ENCODE measurements around the gene HAGHL. TPM values are rescaled to one million over a fixed set of nuclear protein-coding genes. Genes with fewer than 3 reads are reported as not detected.

The HAGHL gene
- total and polyA plus RNA-seq, 9 donors: 2.6 to 25.7 (median 3.4) TPM; not detected in 1

GRCh38 chr16:761625-762513 is 35.0 kb downstream of the HAGHL start:
- Histone ChIP-seq H3K27me3 (no peaks in the 10 kb centered on the region), H3K4me1 (ENCODE audit: insufficient read depth) (no peaks in the 10 kb centered on the region), H3K27ac (no peak overlapping the region), H3K9me3 (no peaks in the 10 kb centered on the region), H3K36me3 (no peaks in the 10 kb centered on the region), H3K4me3 (no peak overlapping the region)
- TF ChIP-seq POLR2A (IDR thresholded peaks at IDR 0.05) (no peak), EP300 (IDR thresholded peaks at IDR 0.05) (no peak)
- TF ChIP-seq, protein P1, sequence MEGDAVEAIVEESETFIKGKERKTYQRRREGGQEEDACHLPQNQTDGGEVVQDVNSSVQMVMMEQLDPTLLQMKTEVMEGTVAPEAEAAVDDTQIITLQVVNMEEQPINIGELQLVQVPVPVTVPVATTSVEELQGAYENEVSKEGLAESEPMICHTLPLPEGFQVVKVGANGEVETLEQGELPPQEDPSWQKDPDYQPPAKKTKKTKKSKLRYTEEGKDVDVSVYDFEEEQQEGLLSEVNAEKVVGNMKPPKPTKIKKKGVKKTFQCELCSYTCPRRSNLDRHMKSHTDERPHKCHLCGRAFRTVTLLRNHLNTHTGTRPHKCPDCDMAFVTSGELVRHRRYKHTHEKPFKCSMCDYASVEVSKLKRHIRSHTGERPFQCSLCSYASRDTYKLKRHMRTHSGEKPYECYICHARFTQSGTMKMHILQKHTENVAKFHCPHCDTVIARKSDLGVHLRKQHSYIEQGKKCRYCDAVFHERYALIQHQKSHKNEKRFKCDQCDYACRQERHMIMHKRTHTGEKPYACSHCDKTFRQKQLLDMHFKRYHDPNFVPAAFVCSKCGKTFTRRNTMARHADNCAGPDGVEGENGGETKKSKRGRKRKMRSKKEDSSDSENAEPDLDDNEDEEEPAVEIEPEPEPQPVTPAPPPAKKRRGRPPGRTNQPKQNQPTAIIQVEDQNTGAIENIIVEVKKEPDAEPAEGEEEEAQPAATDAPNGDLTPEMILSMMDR (IDR thresholded peaks at IDR 0.05): no peak
- no peak for DNase-seq
- intact Hi-C loops (cut with DNase I): no loop called here
- WGBS, 3 donors: 56 to 62% (median 61%) methylated on average over 17 to 22 of the region's 22 CpGs

- Histone ChIP-seq H3K27me3 (no peaks in the 10 kb centered on the region), H3K27ac (no peak overlapping the region), H3K36me3 (no peaks in the 10 kb centered on the region), H3K4me3 (no peak overlapping the region), H3K4me1 (ENCODE audit: insufficient read depth) (no peaks in the 10 kb centered on the region), H3K9me3 (no peaks in the 10 kb centered on the region)
- 68 to 82% (median 74%) methylated on average over 15 to 17 of the region's 17 CpGs for WGBS, 3 donors
- DNase-seq: no peak
- intact Hi-C loops (cut with DNase I): no loop called here
- no peak for TF ChIP-seq POLR2A (IDR thresholded peaks at IDR 0.05)
- TF ChIP-seq EP300 (IDR thresholded peaks at IDR 0.05): no peak
- TF ChIP-seq, protein P1 (IDR thresholded peaks at IDR 0.05): no peak
These were observed 35.8 kb downstream of the HAGHL start for GRCh38 chr16:762595-763268.

DNA sequence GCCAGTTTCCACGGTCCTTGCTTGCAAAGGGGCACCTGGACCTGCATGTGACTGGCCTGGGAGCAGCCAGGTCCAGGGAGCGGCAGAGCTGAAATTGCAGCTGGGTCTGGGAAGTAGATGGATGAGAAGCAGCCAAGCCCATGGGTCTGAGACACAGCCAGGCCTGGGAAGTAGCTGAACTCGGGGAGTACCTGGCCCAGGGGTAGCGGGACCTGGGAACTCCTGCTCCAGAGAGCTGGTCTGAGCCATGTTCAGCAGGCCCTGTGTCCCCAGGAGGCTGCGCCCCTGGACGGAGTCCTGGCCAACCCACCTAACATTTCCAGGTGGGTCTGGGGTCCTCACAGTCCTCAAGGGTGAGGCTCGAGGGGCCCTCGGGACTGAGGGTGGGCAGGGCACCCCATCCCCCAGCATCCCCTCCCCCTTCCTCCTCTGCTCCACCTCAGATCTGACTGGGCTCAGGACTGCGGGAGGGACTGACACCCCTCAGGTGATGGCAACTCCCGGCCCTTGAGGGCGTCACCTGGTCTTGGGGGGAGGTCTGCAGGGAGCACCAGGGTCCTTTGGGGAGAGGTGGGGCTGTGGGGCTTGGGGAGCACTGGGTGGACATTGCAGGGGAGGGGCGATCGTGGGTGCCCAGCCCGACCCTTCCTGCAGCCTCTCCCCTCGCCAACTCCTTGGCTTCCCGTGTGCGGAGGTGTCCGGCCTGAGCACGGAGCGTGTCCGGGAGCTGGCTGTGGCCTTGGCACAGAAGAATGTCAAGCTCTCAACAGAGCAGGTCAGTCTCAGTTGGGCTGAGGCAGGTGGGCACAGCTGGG is 36.7 kb downstream of the HAGHL start:
- no peaks in the 10 kb centered on the region for H3K9me3 ChIP-seq
- no peak for DNase-seq
- no peak overlapping the region for H3K4me3 ChIP-seq
- no peak overlapping the region for H3K27ac ChIP-seq
- intact Hi-C loops (cut with DNase I): no loop called here
- H3K4me1 ChIP-seq (ENCODE audit: insufficient read depth): no peaks in the 10 kb centered on the region
- TF ChIP-seq EP300 (IDR thresholded peaks at IDR 0.05): no peak
- TF ChIP-seq, protein P1 (IDR thresholded peaks at IDR 0.05): no peak
- TF ChIP-seq POLR2A (IDR thresholded peaks at IDR 0.05): no peak
- H3K27me3 ChIP-seq: no peaks in the 10 kb centered on the region
- H3K36me3 ChIP-seq: no peaks in the 10 kb centered on the region
- 49 to 58% (median 50%) methylated on average over 14 to 21 of the region's 21 CpGs for WGBS, 3 donors

- Histone ChIP-seq H3K27ac (no peak overlapping the region), H3K36me3 (no peaks in the 10 kb centered on the region), H3K27me3 (no peaks in the 10 kb centered on the region), H3K9me3 (no peaks in the 10 kb centered on the region), H3K4me3 (no peak overlapping the region), H3K4me1 (ENCODE audit: insufficient read depth) (no peaks in the 10 kb centered on the region)
- no peak for DNase-seq
- intact Hi-C loops (cut with DNase I): no loop called here
- 29 to 40% (median 30%) methylated on average over 14 to 20 of the region's 20 CpGs for WGBS, 3 donors
- TF ChIP-seq, protein P1 (IDR thresholded peaks at IDR 0.05): no peak
- TF ChIP-seq EP300 (IDR thresholded peaks at IDR 0.05): no peak
- no peak for TF ChIP-seq POLR2A (IDR thresholded peaks at IDR 0.05)
These were observed 37.4 kb downstream of the HAGHL start for GRCh38 chr16:764184-764750.
